ENCODE results near the gene ZNF536. TPM values are rescaled to one million over a fixed set of nuclear protein-coding genes. Genes with fewer than 3 reads are reported as not detected.

Gene ZNF536
- total RNA-seq, 1 experiment from 2014 or later = 0.05 TPM

GRCh38 chr19:30441011-30441410, 68.8 kb downstream of the ZNF536 start:
- Histone ChIP-seq H3K4me3 (ENCODE audit: low read depth in 2 of 2, low read length in 2 of 2) (no peak overlapping the region), H3K9me3 (ENCODE audit: control insufficient read depth, insufficient read depth, low read depth, low read length) (no peaks in the 10 kb centered on the region), H3K27me3 (ENCODE audit: control insufficient read depth, insufficient read depth, low read length) (peaks cover 9% of the 10 kb centered on the region; the same call in 1 of the 2 replicates), H3K4me1 (ENCODE audit: control insufficient read depth, insufficient read depth, low read length) (no peaks in the 10 kb centered on the region), H3K27ac (ENCODE audit: low read length) (no peak overlapping the region), H3K36me3 (ENCODE audit: control insufficient read depth, insufficient read depth, low read length) (no peaks in the 10 kb centered on the region)
- POLR2A ChIA-PET = no interaction called here
- ATAC-seq = no peak
- TF ChIP-seq SIN3A (IDR thresholded peaks at IDR 0.05; ENCODE audit: borderline replicate concordance, insufficient read depth, low read depth, low read length) = no peak
- no peak for TF ChIP-seq TCF7L2 (IDR thresholded peaks at IDR 0.05; ENCODE audit: low read depth, low read length)
- TF ChIP-seq CTCF (IDR thresholded peaks at IDR 0.05) = no peak
- TF ChIP-seq REST (IDR thresholded peaks at IDR 0.05; ENCODE audit: insufficient read depth in 1 of 2, low read depth in 2 of 2, low read length in 1 of 2) = no peak
- no peak for TF ChIP-seq POLR2AphosphoS5 (IDR thresholded peaks at IDR 0.05; ENCODE audit: low read depth, low read length)
- intact Hi-C loops (cut with micrococcal nuclease; ENCODE audit: unreplicated experiment) = no loop called here
- CTCF ChIA-PET = interaction anchor here (0.7 kb wide), 1 partner anchor 518 kb away, joined by 4 read pairs; no protein-coding TSS in a partner anchor
- no peak for DNase-seq (ENCODE audit: low read depth, low spot score)
- no TSS peak for BruUV-seq (replicated peaks)
- in situ Hi-C loops (cut with HindIII; ENCODE audit: low pct_unique_long_range_greater_than_20kb, low sequenced_read_pairs) = no loop called here

GRCh38 chr19:30442674-30443073, 70.5 kb downstream of the ZNF536 start:
- POLR2A ChIA-PET = no interaction called here
- CTCF ChIA-PET = no interaction called here
- H3K4me3 ChIP-seq (ENCODE audit: low read depth in 2 of 2, low read length in 2 of 2) = no peak overlapping the region
- DNase-seq (ENCODE audit: low read depth, low spot score) (no peak), ATAC-seq (no peak)
- BruUV-seq (replicated peaks) = no TSS peak
- peaks cover 18% of the 10 kb centered on the region for H3K27me3 ChIP-seq (ENCODE audit: control insufficient read depth, insufficient read depth, low read length)
- no peaks in the 10 kb centered on the region for H3K9me3 ChIP-seq (ENCODE audit: control insufficient read depth, insufficient read depth, low read depth, low read length)
- in situ Hi-C loops (cut with HindIII; ENCODE audit: low pct_unique_long_range_greater_than_20kb, low sequenced_read_pairs) (no loop called here), intact Hi-C loops (cut with micrococcal nuclease; ENCODE audit: unreplicated experiment) (no loop called here)
- H3K4me1 ChIP-seq (ENCODE audit: control insufficient read depth, insufficient read depth, low read length) = no peaks in the 10 kb centered on the region
- H3K27ac ChIP-seq (ENCODE audit: low read length) = no peak overlapping the region
- TF ChIP-seq TCF7L2 (IDR thresholded peaks at IDR 0.05; ENCODE audit: low read depth, low read length) (no peak), CTCF (IDR thresholded peaks at IDR 0.05) (no peak), SIN3A (IDR thresholded peaks at IDR 0.05; ENCODE audit: borderline replicate concordance, insufficient read depth, low read depth, low read length) (no peak), POLR2AphosphoS5 (IDR thresholded peaks at IDR 0.05; ENCODE audit: low read depth, low read length) (no peak), REST (IDR thresholded peaks at IDR 0.05; ENCODE audit: insufficient read depth in 1 of 2, low read depth in 2 of 2, low read length in 1 of 2) (no peak)
- H3K36me3 ChIP-seq (ENCODE audit: control insufficient read depth, insufficient read depth, low read length) = no peaks in the 10 kb centered on the region
